Gastrocnemius medialis (tissue), 4 donors: ENCODE results near the gene CDH23.

Source experiments
- POLR2A ChIP-seq, 2 donors: fragments of 450-650 bp; IDR thresholded peaks; one replicate each; pipeline ENCODE4 v1.6.1; 2017; ENCODE audit warnings: antibody characterized with exemption in 2 of 2, mild to moderate bottlenecking in 2 of 2, moderate library complexity in 2 of 2
- TF ChIP-seq, protein P1 (sequence below), 5 experiments: fragments of 450-650 bp in 3 of 5; fragments of 200-600 bp in 2 of 5; sonication (generic) in 2 of 5; IDR thresholded peaks in 4 of 5; conservative IDR thresholded peaks in 1 of 5; 1 replicate in 4 of 5; 2 replicates in 1 of 5; pipeline ENCODE4 v1.5.1; 2016 to 2019; ENCODE audit warnings: antibody characterized with exemption in 5 of 5, mild to moderate bottlenecking in 3 of 5, moderate library complexity in 3 of 5

DNA sequence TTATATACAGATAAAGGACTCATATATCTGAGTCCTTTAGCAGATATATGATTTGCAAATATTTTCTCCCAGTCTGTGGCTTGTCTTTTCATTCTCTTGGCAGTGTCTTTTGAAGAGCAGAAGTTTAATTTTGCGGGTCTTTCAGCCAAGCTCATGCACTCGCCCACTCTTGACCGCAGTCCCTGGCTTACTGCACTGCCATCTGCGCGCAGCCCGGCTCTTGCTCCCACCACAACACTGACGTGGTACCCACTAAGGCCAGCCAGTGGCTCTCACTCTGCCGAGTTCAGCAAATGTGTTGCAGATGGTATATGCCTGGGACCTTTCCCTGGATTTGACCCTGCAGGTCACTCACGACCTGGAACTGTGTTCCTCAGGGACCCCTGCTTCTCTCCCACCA is 74.3 kb downstream of the CDH23 start:
- TF ChIP-seq, protein P1, sequence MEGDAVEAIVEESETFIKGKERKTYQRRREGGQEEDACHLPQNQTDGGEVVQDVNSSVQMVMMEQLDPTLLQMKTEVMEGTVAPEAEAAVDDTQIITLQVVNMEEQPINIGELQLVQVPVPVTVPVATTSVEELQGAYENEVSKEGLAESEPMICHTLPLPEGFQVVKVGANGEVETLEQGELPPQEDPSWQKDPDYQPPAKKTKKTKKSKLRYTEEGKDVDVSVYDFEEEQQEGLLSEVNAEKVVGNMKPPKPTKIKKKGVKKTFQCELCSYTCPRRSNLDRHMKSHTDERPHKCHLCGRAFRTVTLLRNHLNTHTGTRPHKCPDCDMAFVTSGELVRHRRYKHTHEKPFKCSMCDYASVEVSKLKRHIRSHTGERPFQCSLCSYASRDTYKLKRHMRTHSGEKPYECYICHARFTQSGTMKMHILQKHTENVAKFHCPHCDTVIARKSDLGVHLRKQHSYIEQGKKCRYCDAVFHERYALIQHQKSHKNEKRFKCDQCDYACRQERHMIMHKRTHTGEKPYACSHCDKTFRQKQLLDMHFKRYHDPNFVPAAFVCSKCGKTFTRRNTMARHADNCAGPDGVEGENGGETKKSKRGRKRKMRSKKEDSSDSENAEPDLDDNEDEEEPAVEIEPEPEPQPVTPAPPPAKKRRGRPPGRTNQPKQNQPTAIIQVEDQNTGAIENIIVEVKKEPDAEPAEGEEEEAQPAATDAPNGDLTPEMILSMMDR (IDR thresholded peaks at IDR 0.05 in 4 of 5, conservative IDR thresholded peaks at IDR 0.05 in 1 of 5) = no peak
- no peak for TF ChIP-seq POLR2A (IDR thresholded peaks at IDR 0.05)
